ENCODE data around the gene TMEM263.
A peak's percentile ranks its signal among the peaks of the same experiment; 100 is the strongest.
"Not testable (repeated sequence)": the region's sequence is repeated elsewhere in the genome, so short reads cannot be mapped to it uniquely, and the experiment has no call there.

The TMEM263 gene

DNA sequence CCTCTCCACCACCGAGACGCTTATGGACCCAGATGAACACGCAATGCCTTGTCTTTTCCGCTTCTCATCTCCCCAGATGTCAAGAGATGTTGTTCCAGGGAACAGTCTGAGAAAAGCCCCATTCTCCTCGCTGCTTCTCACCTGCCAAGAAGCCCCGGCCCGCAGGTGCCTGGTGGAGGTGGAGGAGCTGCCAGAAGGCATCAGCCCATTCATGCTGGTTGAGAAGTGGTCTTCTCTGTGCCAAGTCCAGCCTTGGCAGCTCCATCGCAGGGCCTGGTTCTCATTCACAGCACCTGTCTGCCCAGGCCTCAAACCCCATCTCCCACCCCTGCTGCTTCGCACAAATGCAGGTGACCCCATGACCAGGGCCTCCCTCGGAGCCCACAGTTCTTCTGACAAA lies 42.3 kb upstream of the TMEM263 start:
- DNase-seq (ENCODE audit: low read depth): no peak
- H3K4me3 ChIP-seq (ENCODE audit: low read length): no peak overlapping the region
- TF ChIP-seq, protein P1, sequence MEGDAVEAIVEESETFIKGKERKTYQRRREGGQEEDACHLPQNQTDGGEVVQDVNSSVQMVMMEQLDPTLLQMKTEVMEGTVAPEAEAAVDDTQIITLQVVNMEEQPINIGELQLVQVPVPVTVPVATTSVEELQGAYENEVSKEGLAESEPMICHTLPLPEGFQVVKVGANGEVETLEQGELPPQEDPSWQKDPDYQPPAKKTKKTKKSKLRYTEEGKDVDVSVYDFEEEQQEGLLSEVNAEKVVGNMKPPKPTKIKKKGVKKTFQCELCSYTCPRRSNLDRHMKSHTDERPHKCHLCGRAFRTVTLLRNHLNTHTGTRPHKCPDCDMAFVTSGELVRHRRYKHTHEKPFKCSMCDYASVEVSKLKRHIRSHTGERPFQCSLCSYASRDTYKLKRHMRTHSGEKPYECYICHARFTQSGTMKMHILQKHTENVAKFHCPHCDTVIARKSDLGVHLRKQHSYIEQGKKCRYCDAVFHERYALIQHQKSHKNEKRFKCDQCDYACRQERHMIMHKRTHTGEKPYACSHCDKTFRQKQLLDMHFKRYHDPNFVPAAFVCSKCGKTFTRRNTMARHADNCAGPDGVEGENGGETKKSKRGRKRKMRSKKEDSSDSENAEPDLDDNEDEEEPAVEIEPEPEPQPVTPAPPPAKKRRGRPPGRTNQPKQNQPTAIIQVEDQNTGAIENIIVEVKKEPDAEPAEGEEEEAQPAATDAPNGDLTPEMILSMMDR (IDR thresholded peaks at IDR 0.05; ENCODE audit: insufficient read depth, low read depth, low read length, missing control alignments): no peak

DNA sequence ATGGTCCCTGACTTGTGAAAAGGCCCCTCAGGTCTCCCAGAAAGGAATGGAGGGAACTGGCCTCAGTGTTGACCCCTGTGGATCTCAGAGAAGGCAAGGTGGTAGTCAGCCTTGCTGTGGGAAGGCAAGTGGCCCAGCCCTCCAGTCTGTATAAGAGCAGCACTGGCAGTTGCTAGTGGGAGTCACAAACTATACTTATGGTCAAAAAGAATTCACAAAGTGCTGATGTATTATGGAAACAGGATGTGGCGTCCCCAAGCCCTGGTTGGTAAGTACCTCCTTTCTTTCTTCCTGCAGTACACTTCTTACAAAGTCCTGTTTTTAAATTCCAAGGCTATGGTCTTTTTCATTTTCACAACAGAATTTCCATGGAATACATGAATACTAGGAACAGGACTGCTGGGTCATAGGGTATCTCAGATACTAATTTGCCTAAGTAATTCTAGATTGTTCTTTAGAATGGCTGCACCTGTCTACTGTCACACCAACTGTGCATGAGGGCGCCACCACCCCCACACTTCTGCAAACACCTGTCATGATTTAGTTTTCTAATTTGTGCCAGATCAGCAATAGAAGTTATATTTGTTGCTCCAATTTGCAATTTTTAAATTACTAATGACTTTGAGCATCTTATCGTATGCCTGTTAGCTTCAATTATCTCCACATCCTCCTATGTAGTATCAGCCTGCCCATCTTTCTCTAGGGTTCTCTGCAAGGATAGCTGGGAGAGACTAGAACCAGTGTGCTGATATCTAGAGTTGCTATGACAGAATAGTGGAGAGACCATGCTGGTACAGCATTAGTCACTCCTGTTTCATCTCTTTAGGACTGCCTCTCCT lies 40.7 kb upstream of the TMEM263 start:
- TF ChIP-seq, protein P1 (IDR thresholded peaks at IDR 0.05; ENCODE audit: insufficient read depth, low read depth, low read length, missing control alignments): no peak
- H3K4me3 ChIP-seq (ENCODE audit: low read length): no peak overlapping the region
- DNase-seq (ENCODE audit: low read depth): no peak

DNA sequence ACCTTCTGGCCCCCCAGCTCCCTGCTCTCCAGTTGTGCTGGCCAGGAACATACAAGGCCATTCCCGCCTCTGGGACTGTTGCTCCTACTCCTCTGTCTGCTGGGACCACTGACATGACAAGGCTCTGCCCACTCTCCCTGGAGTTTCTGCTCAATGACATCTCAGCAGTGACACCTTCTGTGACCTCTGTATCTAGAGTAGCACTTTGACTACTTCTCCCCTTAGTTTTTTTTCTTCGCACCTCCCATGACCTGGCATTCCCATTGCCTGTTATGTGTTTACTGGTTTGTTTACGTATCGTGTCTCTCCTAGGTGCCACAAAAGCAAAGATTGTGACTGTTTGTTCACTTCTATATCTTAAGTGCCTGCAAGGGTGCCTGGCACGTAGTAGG lies 40.1 kb upstream of the TMEM263 start:
- no peak for DNase-seq (ENCODE audit: low read depth)
- no peak overlapping the region for H3K4me3 ChIP-seq (ENCODE audit: low read length)

DNA sequence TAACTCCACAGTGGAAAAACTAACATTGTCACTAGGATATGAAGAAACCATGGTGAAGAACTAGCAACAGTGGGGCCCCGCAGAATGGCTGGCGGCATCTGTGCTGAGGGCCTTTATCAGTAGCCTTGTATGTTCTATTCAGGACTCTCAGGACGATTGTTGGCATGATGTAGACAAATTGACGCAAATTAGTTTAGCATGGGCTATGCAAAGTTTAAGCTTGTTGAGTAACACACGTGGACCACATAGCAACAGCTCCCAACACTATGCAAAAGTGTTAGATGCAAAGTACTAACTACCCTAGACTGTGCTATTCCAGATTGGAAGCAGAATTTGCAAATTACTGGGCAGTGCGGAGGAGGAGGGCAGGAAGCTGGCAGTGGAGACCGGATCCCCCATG lies 38.2 kb upstream of the TMEM263 start:
- no peak for DNase-seq (ENCODE audit: low read depth)
- TF ChIP-seq, protein P1 (IDR thresholded peaks at IDR 0.05; ENCODE audit: insufficient read depth, low read depth, low read length, missing control alignments): no peak
- no peak overlapping the region for H3K4me3 ChIP-seq (ENCODE audit: low read length)

More for the DNA sequence above, 40.1 kb upstream of the TMEM263 start:
- TF ChIP-seq, protein P1 (IDR thresholded peaks at IDR 0.05; ENCODE audit: insufficient read depth, low read depth, low read length, missing control alignments): no peak

DNA sequence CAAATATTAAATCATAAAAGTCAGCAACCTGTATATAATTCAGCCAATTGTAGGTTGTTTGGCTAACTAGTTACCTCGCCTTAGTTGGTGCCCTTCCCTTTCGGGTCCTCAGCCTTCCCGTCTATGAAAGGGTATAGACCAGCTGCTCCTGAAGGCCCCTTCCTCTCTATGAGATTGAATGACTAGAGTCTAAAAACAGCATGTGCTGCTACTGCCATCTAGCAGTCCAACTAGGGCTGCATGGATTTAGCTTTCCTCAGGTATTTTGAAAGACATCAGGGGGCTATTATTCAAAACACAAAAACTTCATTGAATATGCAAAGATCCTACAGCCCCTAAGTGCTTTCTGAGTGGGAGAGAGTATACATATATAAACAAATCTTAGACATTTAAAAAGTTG lies 37.0 kb upstream of the TMEM263 start:
- DNase-seq (ENCODE audit: low read depth): peak; percentile 25
- H3K4me3 ChIP-seq (ENCODE audit: low read length): no peak overlapping the region
- TF ChIP-seq, protein P1 (IDR thresholded peaks at IDR 0.05; ENCODE audit: insufficient read depth, low read depth, low read length, missing control alignments): peak; percentile 69

DNA sequence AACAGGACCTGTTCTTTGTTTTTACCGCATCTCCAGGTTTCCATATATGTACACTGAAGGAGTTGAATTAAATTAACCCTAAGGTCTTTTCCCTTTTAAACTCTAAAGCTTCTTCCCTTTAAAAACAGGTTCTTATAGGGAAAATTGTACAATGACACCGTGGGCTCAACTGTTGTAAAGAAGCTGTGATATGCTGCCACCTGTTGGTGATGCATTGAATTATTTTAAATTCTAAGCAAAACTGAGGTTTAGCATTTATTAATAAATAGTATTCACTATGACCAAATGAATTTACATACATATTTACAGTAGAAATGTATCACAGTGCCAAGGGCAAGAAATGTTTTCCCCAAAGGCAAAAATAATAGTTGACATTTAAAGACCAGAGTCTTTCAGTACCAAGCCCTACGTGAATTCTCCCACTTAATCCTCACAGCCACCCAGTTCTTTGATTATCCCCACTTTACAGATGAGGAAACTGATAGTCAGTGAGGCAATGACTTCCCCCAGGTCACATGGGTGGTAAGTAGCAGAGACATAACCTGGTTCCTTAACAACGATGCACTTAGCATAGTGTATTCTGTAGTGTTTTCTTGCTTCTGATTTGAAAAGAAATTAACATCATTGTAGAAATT lies 35.7 kb upstream of the TMEM263 start:
- no peak overlapping the region for H3K4me3 ChIP-seq (ENCODE audit: low read length)
- TF ChIP-seq, protein P1 (IDR thresholded peaks at IDR 0.05; ENCODE audit: insufficient read depth, low read depth, low read length, missing control alignments): peak; percentile 71
- DNase-seq (ENCODE audit: low read depth): peak; percentile 59

DNA sequence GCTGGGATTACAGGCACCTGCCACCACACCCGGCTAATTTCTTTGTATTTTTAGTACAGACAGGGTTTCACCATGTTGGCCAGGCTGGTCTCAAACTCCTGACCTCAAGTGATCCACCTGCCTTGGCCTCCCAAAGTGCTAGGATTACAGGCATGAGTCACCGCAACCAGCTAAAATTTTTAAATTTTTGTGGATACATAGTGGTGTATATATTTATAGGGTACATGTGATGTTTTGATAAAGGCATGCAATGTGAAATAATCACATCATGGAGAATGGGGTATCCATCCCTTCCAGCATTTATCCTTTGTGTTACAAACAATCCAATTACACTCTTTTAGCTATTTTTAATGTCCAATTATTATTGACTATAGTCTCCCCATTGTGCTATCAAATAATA lies 33.7 kb upstream of the TMEM263 start:
- H3K4me3 ChIP-seq (ENCODE audit: low read length); DNase-seq (ENCODE audit: low read depth): not testable (repeated sequence)

DNA sequence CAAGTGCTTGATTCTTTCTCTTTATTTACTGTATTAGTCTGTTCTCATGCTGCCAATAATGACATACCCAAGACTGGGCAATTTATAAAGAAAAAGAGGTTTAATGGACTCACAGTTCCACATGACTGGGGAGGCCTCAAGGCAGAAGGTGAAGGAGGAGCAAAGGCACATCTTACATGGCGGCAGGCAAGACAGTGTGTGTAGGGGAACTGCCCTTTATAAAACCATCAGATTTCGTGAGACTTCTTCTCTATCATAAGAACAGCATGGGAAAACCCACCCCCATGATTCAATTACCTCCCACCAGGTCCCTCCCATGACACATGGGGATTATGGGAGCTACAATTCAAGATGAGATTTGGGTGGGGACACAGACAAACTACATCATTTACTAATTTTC lies 32.1 kb upstream of the TMEM263 start:
- not testable (repeated sequence) for H3K4me3 ChIP-seq (ENCODE audit: low read length); DNase-seq (ENCODE audit: low read depth)
